Common myeloid progenitor, CD34-positive (primary cell): ENCODE data around the gene PARVB.

Experiments used
- CTCF ChIA-PET: fragments of 350-600 bp; sonication (Branson Sonifier 250); formaldehyde crosslinking; loops from one replicate; lab custom pipeline; 2021; ENCODE audit warnings: antibody characterized with exemption; lab: Charles Lee
- POLR2A ChIA-PET: fragments of 350-600 bp; sonication (Branson Sonifier 250); formaldehyde crosslinking; loops from one replicate; lab custom pipeline; 2021; ENCODE audit warnings: antibody characterized with exemption; lab: Charles Lee
- DNase-seq, 3 donors: peaks; one replicate each; pipeline versions ENCODE4 v3.0.0 to v3.0.0-alpha.2; 2013
- H3K27ac ChIP-seq, 2 experiments: 1 replicate in 1 of 2; 2 replicates in 1 of 2; pipeline ENCODE4 v1.7.0; 2013; ENCODE audit warnings: inconsistent platforms in 2 of 2, low read length in 2 of 2, mild to moderate bottlenecking in 2 of 2, low read depth in 1 of 2, moderate library complexity in 1 of 2; ENCODE audit not compliant: severe bottlenecking in 2 of 2, insufficient read depth in 1 of 2, poor library complexity in 1 of 2
- H3K27me3 ChIP-seq, 5 experiments: replicated peaks in 2 of 5; 1 replicate in 3 of 5; 2 replicates in 2 of 5; pipeline versions ENCODE4 v1.6.1 to v1.7.0; 2013; ENCODE audit warnings: low read length in 4 of 5, mild to moderate bottlenecking in 2 of 5, moderate library complexity in 2 of 5, inconsistent platforms in 1 of 5; ENCODE audit not compliant: insufficient read depth in 5 of 5, control insufficient read depth in 4 of 5
- H3K36me3 ChIP-seq, 4 experiments: 1 replicate in 2 of 4; 2 replicates in 2 of 4; pipeline versions ENCODE4 v1.6.1 to v1.7.0; 2013; ENCODE audit warnings: low read length in 3 of 4, control low read depth in 1 of 4, mild to moderate bottlenecking in 1 of 4; ENCODE audit not compliant: control insufficient read depth in 4 of 4, insufficient read depth in 4 of 4
- H3K4me1 ChIP-seq, 4 experiments: 1 replicate in 3 of 4; 2 replicates in 1 of 4; pipeline versions ENCODE4 v1.6.1 to v1.7.1; 2013; ENCODE audit warnings: low read length in 3 of 4, mild to moderate bottlenecking in 3 of 4, control low read depth in 1 of 4, inconsistent platforms in 1 of 4, moderate library complexity in 1 of 4; ENCODE audit not compliant: control insufficient read depth in 4 of 4, insufficient read depth in 4 of 4; ENCODE audit errors: control extremely low read depth in 1 of 4
- H3K4me3 ChIP-seq, 7 experiments: 1 replicate in 4 of 7; 2 replicates in 3 of 7; pipeline versions ENCODE4 v1.5.1 to v1.7.0; 2013; ENCODE audit warnings: mild to moderate bottlenecking in 7 of 7, low read length in 6 of 7, moderate library complexity in 6 of 7, inconsistent platforms in 2 of 7, low read depth in 2 of 7, control low read depth in 1 of 7; ENCODE audit not compliant: insufficient read depth in 4 of 7, control insufficient read depth in 1 of 7; ENCODE audit errors: extremely low read depth in 1 of 7
- H3K9me3 ChIP-seq, 5 experiments: 1 replicate in 4 of 5; 2 replicates in 1 of 5; pipeline versions ENCODE4 v1.6.1 to v1.7.1; 2013; ENCODE audit warnings: low read length in 4 of 5, mild to moderate bottlenecking in 2 of 5, inconsistent platforms in 1 of 5, low read depth in 1 of 5, moderate library complexity in 1 of 5; ENCODE audit not compliant: control insufficient read depth in 4 of 5, insufficient read depth in 2 of 5; ENCODE audit errors: control extremely low read depth in 1 of 5
- WGBS: methylation state at CpG from one replicate; pipeline ENCODE4 v1.1.5; 2013; ENCODE audit not compliant: insufficient coverage; 5-methylcytosine and 5-hydroxymethylcytosine counted together

The PARVB gene

GRCh38 chr22:44203203-44203602, 179.1 kb downstream of the PARVB start:
- no peak overlapping the region for H3K27ac ChIP-seq
- 72% methylated on average over 3 of the region's 6 CpGs for WGBS
- H3K4me3 ChIP-seq = no peak overlapping the region
- DNase-seq = no peak
- ChIA-PET CTCF (interaction anchor here (1.0 to 1.3 kb wide), 2 partner anchors 19 to 25 kb away, joined by 3 read pairs; no protein-coding TSS in a partner anchor), POLR2A (no interaction called here)
- no peaks in the 10 kb centered on the region for H3K9me3 ChIP-seq
- peaks cover 14 to 75% (median 56%) of the 10 kb centered on the region in 4 experiments for H3K36me3 ChIP-seq
- H3K27me3 ChIP-seq = no peaks in the 10 kb centered on the region
- H3K4me1 ChIP-seq = peaks cover 0 to 24% (median 20%) of the 10 kb centered on the region in 4 experiments

DNA sequence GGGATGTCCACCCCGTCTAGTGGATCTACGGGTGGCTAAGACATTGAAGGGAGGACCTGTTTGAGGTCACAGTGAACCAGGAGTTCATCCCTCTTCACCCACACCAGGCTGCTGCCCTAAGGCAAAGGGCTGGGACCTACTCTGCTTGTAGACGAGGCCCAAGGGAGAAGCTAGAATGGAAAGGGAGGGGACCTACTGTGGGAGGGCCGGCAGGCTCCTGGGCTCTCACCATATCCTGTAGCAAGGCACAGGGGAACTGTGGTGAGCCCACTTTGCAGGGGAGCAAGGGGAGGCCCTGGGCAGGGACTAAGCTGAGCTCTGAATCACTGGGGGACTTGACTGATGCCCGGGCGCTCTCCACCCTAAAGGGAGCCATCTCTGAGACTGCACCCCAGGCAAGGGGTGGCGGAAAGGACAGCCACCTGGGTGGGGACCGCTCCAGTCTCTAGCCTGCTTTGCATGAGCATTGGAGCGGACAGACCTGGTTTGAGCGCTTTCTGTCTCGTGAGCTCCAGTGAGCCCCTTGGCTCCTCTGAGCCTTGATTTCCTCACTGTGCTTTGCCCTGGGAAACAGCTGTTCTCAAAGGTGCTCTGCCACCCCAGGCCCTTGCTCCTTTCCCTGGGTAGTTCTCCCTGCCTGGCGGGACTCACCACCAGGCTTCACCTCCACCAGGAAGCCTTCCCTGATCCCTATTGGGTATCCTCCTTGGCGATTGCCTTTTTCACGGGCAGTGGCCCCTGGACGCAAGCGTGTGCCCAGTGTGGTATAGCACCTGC, 180.8 kb downstream of the PARVB start:
- ChIA-PET CTCF (no interaction called here), POLR2A (no interaction called here)
- H3K36me3 ChIP-seq = peaks cover 6 to 62% (median 47%) of the 10 kb centered on the region in 4 experiments
- H3K27me3 ChIP-seq = no peaks in the 10 kb centered on the region
- 99% methylated on average over 14 of the region's 16 CpGs for WGBS
- peaks cover 0 to 14% (median 11%) of the 10 kb centered on the region in 4 experiments for H3K4me1 ChIP-seq
- H3K4me3 ChIP-seq = no peak overlapping the region
- no peak overlapping the region for H3K27ac ChIP-seq
- H3K9me3 ChIP-seq = peaks cover 0 to 9% (median 0%) of the 10 kb centered on the region in 5 experiments
- no peak for DNase-seq

- Histone ChIP-seq H3K4me1 (peaks cover 0 to 6% (median 3%) of the 10 kb centered on the region in 4 experiments), H3K27me3 (no peaks in the 10 kb centered on the region), H3K4me3 (no peak overlapping the region), H3K27ac (no peak overlapping the region), H3K9me3 (peaks cover 0 to 10% (median 0%) of the 10 kb centered on the region in 5 experiments), H3K36me3 (peaks cover 6 to 59% (median 41%) of the 10 kb centered on the region in 4 experiments)
- DNase-seq = no peak
- POLR2A ChIA-PET = no interaction called here
- WGBS = 95% methylated on average over 15 of the region's 16 CpGs
- CTCF ChIA-PET = no interaction called here
These were observed 181.6 kb downstream of the PARVB start for GRCh38 chr22:44205516-44206329.

GRCh38 chr22:44206330-44206645, 182.2 kb downstream of the PARVB start:
- peaks cover 0 to under 1% (median 0%) of the 10 kb centered on the region in 4 experiments for H3K4me1 ChIP-seq
- H3K27me3 ChIP-seq = no peaks in the 10 kb centered on the region
- peaks cover 6 to 54% (median 37%) of the 10 kb centered on the region in 4 experiments for H3K36me3 ChIP-seq
- 96% methylated on average over 7 of the region's 9 CpGs for WGBS
- no peak for DNase-seq
- CTCF ChIA-PET = no interaction called here
- peaks cover 0 to 10% (median 0%) of the 10 kb centered on the region in 5 experiments for H3K9me3 ChIP-seq
- no peak overlapping the region for H3K4me3 ChIP-seq
- no peak overlapping the region for H3K27ac ChIP-seq
- POLR2A ChIA-PET = no interaction called here

DNA sequence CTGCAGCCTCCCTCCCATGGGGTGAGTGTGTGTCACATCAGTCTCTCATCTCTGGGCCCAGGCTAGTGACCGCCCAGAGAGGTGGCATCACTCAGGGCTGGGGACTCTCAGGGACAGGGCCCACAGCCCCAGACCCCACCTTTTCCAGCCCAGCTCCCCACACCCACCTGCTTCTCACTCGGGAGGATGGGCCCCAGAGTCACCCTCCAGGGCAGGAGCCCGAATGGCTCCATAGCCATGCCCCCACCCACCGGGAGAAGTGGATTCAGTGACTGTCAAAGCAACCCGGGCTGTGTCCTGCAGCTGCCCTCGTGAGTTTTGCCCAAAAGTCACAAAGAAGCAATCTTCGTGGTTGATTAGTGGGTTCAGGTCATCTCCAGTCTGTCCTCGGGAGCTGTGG, 182.6 kb downstream of the PARVB start:
- WGBS = 96% methylated on average over 7 of the region's 8 CpGs
- H3K9me3 ChIP-seq = peaks cover 0 to 10% (median 0%) of the 10 kb centered on the region in 5 experiments
- DNase-seq = no peak
- ChIA-PET CTCF (no interaction called here), POLR2A (no interaction called here)
- H3K36me3 ChIP-seq = peaks cover 4 to 49% (median 32%) of the 10 kb centered on the region in 4 experiments
- H3K27ac ChIP-seq = no peak overlapping the region
- peaks cover 0 to 3% (median 0%) of the 10 kb centered on the region in 4 experiments for H3K4me1 ChIP-seq
- H3K27me3 ChIP-seq = no peaks in the 10 kb centered on the region
- no peak overlapping the region for H3K4me3 ChIP-seq

- peaks cover 0 to 4% (median 0%) of the 10 kb centered on the region in 4 experiments for H3K4me1 ChIP-seq
- H3K27ac ChIP-seq = no peak overlapping the region
- POLR2A ChIA-PET = interaction anchor here (0.6 to 0.9 kb wide), 3 partner anchors 14 to 346 kb away, joined by 3 read pairs; no protein-coding TSS in a partner anchor
- 99% methylated on average over 7 of the region's 16 CpGs for WGBS
- DNase-seq = peak in 1 of 3 donors; percentile 6
- peaks cover 0 to 10% (median 0%) of the 10 kb centered on the region in 5 experiments for H3K9me3 ChIP-seq
- no peak overlapping the region for H3K4me3 ChIP-seq
- H3K27me3 ChIP-seq = no peaks in the 10 kb centered on the region
- CTCF ChIA-PET = no interaction called here
- H3K36me3 ChIP-seq = peaks cover 4 to 43% (median 26%) of the 10 kb centered on the region in 4 experiments
These were observed 183.3 kb downstream of the PARVB start for GRCh38 chr22:44207173-44207980.
